ENCODE results near the gene CTLA4.

GRCh38 chr2:203835420-203835819 lies 32.2 kb upstream of the CTLA4 start:
- no peak for TF ChIP-seq CTCF (optimal IDR thresholded peaks at IDR 0.05 in 1 of 3, IDR thresholded peaks at IDR 0.05 in 1 of 3, conservative IDR thresholded peaks at IDR 0.05 in 1 of 3; ENCODE audit: extremely low read depth in 1 of 3, insufficient read depth in 2 of 3, low read length in 3 of 3)
- TF ChIP-seq EZH2 (IDR thresholded peaks at IDR 0.05; ENCODE audit: low read length): no peak

Measured in keratinocyte (primary cell).